A204.1 (cell line): ENCODE measurements around the gene RNH1.

Source experiments
- FAIRE-seq: peaks from 2 replicates; lab custom pipeline; 2012; peaks lifted over from hg19 to GRCh38; lab: Jason Lieb, UNC

Gene RNH1

GRCh38 chr11:506995-507726 lies at the start of gene RNH1:
RNH1 (minus strand) TSS chr11:507242; CDS start chr11:502162, 5,080 bp downstream.
- no peak for FAIRE-seq

GRCh38 chr11:555780-556661 lies 49.0 kb upstream of the RNH1 start:
- FAIRE-seq = no peak

- no peak for FAIRE-seq
These were observed 48.3 kb upstream of the RNH1 start for GRCh38 chr11:555227-555779.

GRCh38 chr11:554428-555226 lies 47.6 kb upstream of the RNH1 start:
- no peak for FAIRE-seq

GRCh38 chr11:553988-554340 lies 46.9 kb upstream of the RNH1 start:
- no peak for FAIRE-seq

- no peak for FAIRE-seq
These were observed 46.3 kb upstream of the RNH1 start for GRCh38 chr11:553083-553987.

GRCh38 chr11:551596-551995 lies 44.6 kb upstream of the RNH1 start:
- FAIRE-seq = no peak

GRCh38 chr11:551131-551530 lies 44.1 kb upstream of the RNH1 start:
- no peak for FAIRE-seq

- FAIRE-seq = no peak
These were observed 43.7 kb upstream of the RNH1 start for GRCh38 chr11:550746-551085.

- FAIRE-seq = no peak
These were observed 43.1 kb upstream of the RNH1 start for GRCh38 chr11:550021-550745.

- no peak for FAIRE-seq
These were observed 41.9 kb upstream of the RNH1 start for GRCh38 chr11:548700-549603.

GRCh38 chr11:545171-545570 lies 38.1 kb upstream of the RNH1 start:
- FAIRE-seq = no peak

GRCh38 chr11:544817-545166 lies 37.8 kb upstream of the RNH1 start:
- FAIRE-seq = no peak

GRCh38 chr11:541433-541885 lies 34.4 kb upstream of the RNH1 start:
- no peak for FAIRE-seq

GRCh38 chr11:540583-541432 lies 33.8 kb upstream of the RNH1 start:
- FAIRE-seq = no peak

GRCh38 chr11:539971-540481 lies 33.0 kb upstream of the RNH1 start:
- FAIRE-seq = no peak

GRCh38 chr11:538431-539051 lies 31.5 kb upstream of the RNH1 start:
- FAIRE-seq = no peak
